GM10266 (cell line): ENCODE data around the gene RPS3.
A peak's percentile ranks its signal among the peaks of the same experiment; 100 is the strongest.

ENCODE experiments used
- DNase-seq: peaks from one replicate; pipeline ENCODE4 v3.0.0; 2012; ENCODE audit errors: extremely low spot score
- CTCF ChIP-seq: IDR thresholded peaks from 2 replicates; pipeline ENCODE4 v1.5.1; 2012; ENCODE audit warnings: mild to moderate bottlenecking, low read depth; ENCODE audit not compliant: control insufficient read depth, insufficient read depth; ENCODE audit errors: missing control alignments

RPS3 gene

GRCh38 chr11:75447415-75447814 lies 48.1 kb downstream of the RPS3 start:
- no peak for TF ChIP-seq CTCF
- no peak for DNase-seq

- no peak for DNase-seq
- no peak for TF ChIP-seq CTCF
Measured at GRCh38 chr11:75449271-75449670, 50.0 kb downstream of the RPS3 start.

- no peak for DNase-seq
- no peak for TF ChIP-seq CTCF
Measured at GRCh38 chr11:75449776-75450175, 50.5 kb downstream of the RPS3 start.

- no peak for DNase-seq
Measured at GRCh38 chr11:75450236-75450635, 50.9 kb downstream of the RPS3 start.

GRCh38 chr11:75450826-75451821 lies 51.8 kb downstream of the RPS3 start:
- peak; percentile 47 for TF ChIP-seq CTCF
- no peak for DNase-seq

More at GRCh38 chr11:75450236-75450635, 50.9 kb downstream of the RPS3 start:
- no peak for TF ChIP-seq CTCF

- DNase-seq = no peak
- no peak for TF ChIP-seq CTCF
Measured at GRCh38 chr11:75453916-75454655, 54.8 kb downstream of the RPS3 start.
